ENCODE results near the gene FOXP3. TPM values are rescaled to one million over a fixed set of nuclear protein-coding genes. Genes with fewer than 3 reads are reported as not detected.

FOXP3 gene
- total RNA-seq, 1 experiment from 2014 or later: 0.15 TPM

GRCh38 chrX:49287665-49288064 lies 23.2 kb upstream of the FOXP3 start:
- Histone ChIP-seq H3K36me3 (ENCODE audit: control insufficient read depth in 1 of 2, insufficient read depth in 2 of 2, low read length in 2 of 2) (no peaks in the 10 kb centered on the region), H4K20me1 (ENCODE audit: insufficient read depth) (no peaks in the 10 kb centered on the region), H3K4me1 (ENCODE audit: control insufficient read depth in 1 of 2, insufficient read depth in 2 of 2, low read length in 2 of 2) (peaks cover 0 to under 1% of the 10 kb centered on the region in 2 experiments; a peak in 1 of 4 replicates), H2AFZ (ENCODE audit: low read depth, low read length, poor library complexity, severe bottlenecking) (no peak overlapping the region), H3K9ac (ENCODE audit: low read length) (no peak overlapping the region), H3K27ac (ENCODE audit: low read depth, low read length) (no peak overlapping the region), H3K4me3 (replicated peaks in 1 of 2; ENCODE audit: low read depth in 1 of 2, low read length in 2 of 2) (no peak overlapping the region), H3K4me2 (ENCODE audit: low read length) (no peak overlapping the region), H3K9me2 (ENCODE audit: insufficient read depth) (no peaks in the 10 kb centered on the region), H3K27me3 (ENCODE audit: insufficient read depth, low read length) (no peaks in the 10 kb centered on the region), H3K79me2 (ENCODE audit: insufficient read depth, low read length) (no peaks in the 10 kb centered on the region), H3K9me3 (ENCODE audit: control insufficient read depth in 1 of 2, insufficient read depth in 1 of 2, low read depth in 1 of 2, low read length in 2 of 2) (no peaks in the 10 kb centered on the region)
- CTCF ChIA-PET: no interaction called here
- POLR2A ChIA-PET: no interaction called here
- intact Hi-C loops (cut with micrococcal nuclease): no loop called here
- RAD21 ChIA-PET (ENCODE audit: low non-redundant PET in 1 of 2, low total read pairs in 2 of 2, uncharacterized antibody in 2 of 2, unreplicated experiment in 2 of 2): no interaction called here
- TF ChIP-seq EGR1 (IDR thresholded peaks at IDR 0.05; ENCODE audit: low read depth) (no peak), RAD21 (IDR thresholded peaks at IDR 0.05; ENCODE audit: low read depth) (no peak), CTCF (IDR thresholded peaks at IDR 0.05 in 2 of 3, conservative IDR thresholded peaks at IDR 0.05 in 1 of 3; ENCODE audit: borderline replicate concordance in 1 of 3, insufficient read depth in 1 of 3, low read depth in 2 of 3, low read length in 2 of 3) (no peak), CEBPB (IDR thresholded peaks at IDR 0.05; ENCODE audit: low read depth) (no peak), ZFX (IDR thresholded peaks at IDR 0.05) (no peak), EZH2phosphoT487 (IDR thresholded peaks at IDR 0.05; ENCODE audit: borderline replicate concordance) (no peak), YY1 (IDR thresholded peaks at IDR 0.05; ENCODE audit: extremely low read depth, insufficient replicate concordance, low read depth, low read length) (no peak), JUND (IDR thresholded peaks at IDR 0.05) (no peak)
- DNase-seq (ENCODE audit: low read depth, low spot score) (no peak), ATAC-seq (no peak)
- no TSS peak for BruUV-seq (replicated peaks)

GRCh38 chrX:49286581-49286980 lies 22.1 kb upstream of the FOXP3 start:
- no peaks in the 10 kb centered on the region for H3K9me3 ChIP-seq (ENCODE audit: control insufficient read depth in 1 of 2, insufficient read depth in 1 of 2, low read depth in 1 of 2, low read length in 2 of 2)
- H3K27ac ChIP-seq (ENCODE audit: low read depth, low read length): no peak overlapping the region
- intact Hi-C loops (cut with micrococcal nuclease): no loop called here
- DNase-seq (ENCODE audit: low read depth, low spot score): no peak
- H3K4me1 ChIP-seq (ENCODE audit: control insufficient read depth in 1 of 2, insufficient read depth in 2 of 2, low read length in 2 of 2): peaks cover 0 to 4% of the 10 kb centered on the region in 2 experiments; a peak in 1 of 4 replicates
- TF ChIP-seq RAD21 (IDR thresholded peaks at IDR 0.05; ENCODE audit: low read depth): no peak
- TF ChIP-seq SRF (IDR thresholded peaks at IDR 0.05; ENCODE audit: low read depth): no peak
- no peak for TF ChIP-seq ELF1 (IDR thresholded peaks at IDR 0.05; ENCODE audit: borderline replicate concordance, low read depth)
- no peak for TF ChIP-seq EZH2 (IDR thresholded peaks at IDR 0.05)
- TF ChIP-seq ZFX (IDR thresholded peaks at IDR 0.05): no peak
- no peak overlapping the region for H3K9ac ChIP-seq (ENCODE audit: low read length)
- H3K4me2 ChIP-seq (ENCODE audit: low read length): no peak overlapping the region
- no peaks in the 10 kb centered on the region for H3K79me2 ChIP-seq (ENCODE audit: insufficient read depth, low read length)
- no TSS peak for BruUV-seq (replicated peaks)
- CTCF ChIA-PET: no interaction called here
- no peak for ATAC-seq
- H2AFZ ChIP-seq (ENCODE audit: low read depth, low read length, poor library complexity, severe bottlenecking): no peak overlapping the region
- no peak overlapping the region for H3K4me3 ChIP-seq (replicated peaks in 1 of 2; ENCODE audit: low read depth in 1 of 2, low read length in 2 of 2)
- no peaks in the 10 kb centered on the region for H3K9me2 ChIP-seq (ENCODE audit: insufficient read depth)
- RAD21 ChIA-PET (ENCODE audit: low non-redundant PET in 1 of 2, low total read pairs in 2 of 2, uncharacterized antibody in 2 of 2, unreplicated experiment in 2 of 2): no interaction called here
- H4K20me1 ChIP-seq (ENCODE audit: insufficient read depth): no peaks in the 10 kb centered on the region
- no peaks in the 10 kb centered on the region for H3K27me3 ChIP-seq (ENCODE audit: insufficient read depth, low read length)
- H3K36me3 ChIP-seq (ENCODE audit: control insufficient read depth in 1 of 2, insufficient read depth in 2 of 2, low read length in 2 of 2): no peaks in the 10 kb centered on the region
- POLR2A ChIA-PET: no interaction called here

Data from HCT116 (cell line).